ENCODE data around the gene AK9. TPM values are rescaled to one million over a fixed set of nuclear protein-coding genes. Genes with fewer than 3 reads are reported as not detected.

Gene AK9
- total and polyA plus RNA-seq, 9 of the 15 experiments (the other 6 are each of a cell fraction or from before 2014, with no cell fraction given): 0.59 to 1.9 (median 1.2) TPM

DNA sequence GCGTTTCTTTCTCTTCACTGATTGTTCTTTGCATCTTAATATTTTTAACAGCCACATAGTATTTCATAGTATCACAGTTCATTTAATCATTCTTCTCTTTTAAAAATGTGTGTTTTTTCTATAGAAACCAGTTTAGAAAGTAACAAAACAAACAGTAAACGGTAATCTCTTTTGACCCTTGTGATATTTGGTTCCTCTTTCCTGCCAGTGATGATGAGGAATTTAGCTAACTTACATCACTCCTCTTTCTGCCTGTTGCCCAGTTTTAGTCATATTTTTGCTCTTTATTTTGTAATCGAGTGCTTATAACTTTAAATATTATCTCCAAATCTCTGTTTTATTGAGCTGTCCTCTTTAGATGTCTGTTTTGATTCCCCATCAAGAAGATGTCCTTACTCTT lies 169.9 kb downstream of the AK9 start:
- Histone ChIP-seq H3K27ac (ENCODE audit: extremely low read depth, low read depth, low read length) (no peak overlapping the region), H3K79me2 (ENCODE audit: control insufficient read depth, insufficient read depth, low read length) (no peaks in the 10 kb centered on the region), H3K9me3 (replicated peaks; ENCODE audit: control insufficient read depth, insufficient read depth, low read depth, low read length) (no peaks in the 10 kb centered on the region), H4K20me1 (replicated peaks; ENCODE audit: control insufficient read depth, insufficient read depth, low read length) (no peaks in the 10 kb centered on the region), H3K36me3 (ENCODE audit: control insufficient read depth, insufficient read depth, low read length) (no peaks in the 10 kb centered on the region), H3K9me1 (ENCODE audit: control insufficient read depth, insufficient read depth, low read length) (no peaks in the 10 kb centered on the region), H3K4me3 (no peak overlapping the region), H3K9ac (ENCODE audit: insufficient read depth in 1 of 2, low read depth in 2 of 2, low read length in 2 of 2) (no peak overlapping the region), H3K4me1 (replicated peaks in 1 of 2; ENCODE audit: control insufficient read depth in 2 of 2, insufficient read depth in 2 of 2, low read length in 2 of 2) (no peaks in the 10 kb centered on the region), H3K4me2 (ENCODE audit: insufficient read depth, low read length) (no peak overlapping the region), H3K27me3 (ENCODE audit: control insufficient read depth in 2 of 2, insufficient read depth in 2 of 2, low read length in 2 of 2) (no peaks in the 10 kb centered on the region), H2AFZ (ENCODE audit: low read depth, low read length) (no peak overlapping the region)
- DNase-seq (ENCODE audit: extremely low read depth in 1 of 4, low spot score in 3 of 4) (no peak), ATAC-seq (no peak), FAIRE-seq (no peak)
- ChIA-PET CTCF (ENCODE audit: low intra/inter-chr PET ratio) (no interaction called here), POLR2A (interaction anchor here (0.7 to 1.2 kb wide), 2 partner anchors 13 to 15 kb away, joined by 3 to 4 read pairs; no protein-coding TSS in a partner anchor)
- intact Hi-C loops (cut with micrococcal nuclease) (no loop called here), in situ Hi-C loops (cut with MboI) (loop anchor here (10.0 kb wide), 1 partner anchor 184 kb away; no protein-coding TSS in a partner anchor)
- WGBS (ENCODE audit: insufficient coverage, low coverage, missing lambda C conversion rate): 0% methylated on average over 3 of the region's 3 CpGs
- no TSS peak for BruUV-seq (replicated peaks)
- TF ChIP-seq, protein P1, sequence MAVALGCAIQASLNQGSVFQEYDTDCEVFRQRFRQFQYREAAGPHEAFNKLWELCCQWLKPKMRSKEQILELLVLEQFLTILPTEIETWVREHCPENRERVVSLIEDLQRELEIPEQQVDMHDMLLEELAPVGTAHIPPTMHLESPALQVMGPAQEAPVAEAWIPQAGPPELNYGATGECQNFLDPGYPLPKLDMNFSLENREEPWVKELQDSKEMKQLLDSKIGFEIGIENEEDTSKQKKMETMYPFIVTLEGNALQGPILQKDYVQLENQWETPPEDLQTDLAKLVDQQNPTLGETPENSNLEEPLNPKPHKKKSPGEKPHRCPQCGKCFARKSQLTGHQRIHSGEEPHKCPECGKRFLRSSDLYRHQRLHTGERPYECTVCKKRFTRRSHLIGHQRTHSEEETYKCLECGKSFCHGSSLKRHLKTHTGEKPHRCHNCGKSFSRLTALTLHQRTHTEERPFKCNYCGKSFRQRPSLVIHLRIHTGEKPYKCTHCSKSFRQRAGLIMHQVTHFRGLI (CRISPR knock-in tag; IDR thresholded peaks at IDR 0.05): no peak
- TF ChIP-seq, protein P2, sequence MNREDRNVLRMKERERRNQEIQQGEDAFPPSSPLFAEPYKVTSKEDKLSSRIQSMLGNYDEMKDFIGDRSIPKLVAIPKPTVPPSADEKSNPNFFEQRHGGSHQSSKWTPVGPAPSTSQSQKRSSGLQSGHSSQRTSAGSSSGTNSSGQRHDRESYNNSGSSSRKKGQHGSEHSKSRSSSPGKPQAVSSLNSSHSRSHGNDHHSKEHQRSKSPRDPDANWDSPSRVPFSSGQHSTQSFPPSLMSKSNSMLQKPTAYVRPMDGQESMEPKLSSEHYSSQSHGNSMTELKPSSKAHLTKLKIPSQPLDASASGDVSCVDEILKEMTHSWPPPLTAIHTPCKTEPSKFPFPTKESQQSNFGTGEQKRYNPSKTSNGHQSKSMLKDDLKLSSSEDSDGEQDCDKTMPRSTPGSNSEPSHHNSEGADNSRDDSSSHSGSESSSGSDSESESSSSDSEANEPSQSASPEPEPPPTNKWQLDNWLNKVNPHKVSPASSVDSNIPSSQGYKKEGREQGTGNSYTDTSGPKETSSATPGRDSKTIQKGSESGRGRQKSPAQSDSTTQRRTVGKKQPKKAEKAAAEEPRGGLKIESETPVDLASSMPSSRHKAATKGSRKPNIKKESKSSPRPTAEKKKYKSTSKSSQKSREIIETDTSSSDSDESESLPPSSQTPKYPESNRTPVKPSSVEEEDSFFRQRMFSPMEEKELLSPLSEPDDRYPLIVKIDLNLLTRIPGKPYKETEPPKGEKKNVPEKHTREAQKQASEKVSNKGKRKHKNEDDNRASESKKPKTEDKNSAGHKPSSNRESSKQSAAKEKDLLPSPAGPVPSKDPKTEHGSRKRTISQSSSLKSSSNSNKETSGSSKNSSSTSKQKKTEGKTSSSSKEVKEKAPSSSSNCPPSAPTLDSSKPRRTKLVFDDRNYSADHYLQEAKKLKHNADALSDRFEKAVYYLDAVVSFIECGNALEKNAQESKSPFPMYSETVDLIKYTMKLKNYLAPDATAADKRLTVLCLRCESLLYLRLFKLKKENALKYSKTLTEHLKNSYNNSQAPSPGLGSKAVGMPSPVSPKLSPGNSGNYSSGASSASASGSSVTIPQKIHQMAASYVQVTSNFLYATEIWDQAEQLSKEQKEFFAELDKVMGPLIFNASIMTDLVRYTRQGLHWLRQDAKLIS (CRISPR knock-in tag; IDR thresholded peaks at IDR 0.05): no peak
- no peak for TF ChIP-seq TEAD1 (CRISPR knock-in tag; IDR thresholded peaks at IDR 0.05)
- no peak for TF ChIP-seq KLF10 (CRISPR knock-in tag; IDR thresholded peaks at IDR 0.05)
- TF ChIP-seq MED1 (CRISPR knock-in tag; IDR thresholded peaks at IDR 0.05; ENCODE audit: borderline replicate concordance): no peak
- no peak for TF ChIP-seq CCAR2 (IDR thresholded peaks at IDR 0.05; ENCODE audit: low read depth, low read length)
- no peak for TF ChIP-seq XRCC4 (IDR thresholded peaks at IDR 0.05; ENCODE audit: extremely low read depth, insufficient read depth, insufficient read length)
- TF ChIP-seq, protein P3, sequence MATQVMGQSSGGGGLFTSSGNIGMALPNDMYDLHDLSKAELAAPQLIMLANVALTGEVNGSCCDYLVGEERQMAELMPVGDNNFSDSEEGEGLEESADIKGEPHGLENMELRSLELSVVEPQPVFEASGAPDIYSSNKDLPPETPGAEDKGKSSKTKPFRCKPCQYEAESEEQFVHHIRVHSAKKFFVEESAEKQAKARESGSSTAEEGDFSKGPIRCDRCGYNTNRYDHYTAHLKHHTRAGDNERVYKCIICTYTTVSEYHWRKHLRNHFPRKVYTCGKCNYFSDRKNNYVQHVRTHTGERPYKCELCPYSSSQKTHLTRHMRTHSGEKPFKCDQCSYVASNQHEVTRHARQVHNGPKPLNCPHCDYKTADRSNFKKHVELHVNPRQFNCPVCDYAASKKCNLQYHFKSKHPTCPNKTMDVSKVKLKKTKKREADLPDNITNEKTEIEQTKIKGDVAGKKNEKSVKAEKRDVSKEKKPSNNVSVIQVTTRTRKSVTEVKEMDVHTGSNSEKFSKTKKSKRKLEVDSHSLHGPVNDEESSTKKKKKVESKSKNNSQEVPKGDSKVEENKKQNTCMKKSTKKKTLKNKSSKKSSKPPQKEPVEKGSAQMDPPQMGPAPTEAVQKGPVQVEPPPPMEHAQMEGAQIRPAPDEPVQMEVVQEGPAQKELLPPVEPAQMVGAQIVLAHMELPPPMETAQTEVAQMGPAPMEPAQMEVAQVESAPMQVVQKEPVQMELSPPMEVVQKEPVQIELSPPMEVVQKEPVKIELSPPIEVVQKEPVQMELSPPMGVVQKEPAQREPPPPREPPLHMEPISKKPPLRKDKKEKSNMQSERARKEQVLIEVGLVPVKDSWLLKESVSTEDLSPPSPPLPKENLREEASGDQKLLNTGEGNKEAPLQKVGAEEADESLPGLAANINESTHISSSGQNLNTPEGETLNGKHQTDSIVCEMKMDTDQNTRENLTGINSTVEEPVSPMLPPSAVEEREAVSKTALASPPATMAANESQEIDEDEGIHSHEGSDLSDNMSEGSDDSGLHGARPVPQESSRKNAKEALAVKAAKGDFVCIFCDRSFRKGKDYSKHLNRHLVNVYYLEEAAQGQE (IDR thresholded peaks at IDR 0.05; ENCODE audit: borderline replicate concordance): no peak
- TF ChIP-seq, protein P3 (CRISPR knock-in tag; IDR thresholded peaks at IDR 0.05; ENCODE audit: low read depth): no peak

All from K562 (cell line).